Tibial nerve (tissue), 4 donors: ENCODE data around the gene CCDC40. TPM values are rescaled to one million over a fixed set of nuclear protein-coding genes. Genes with fewer than 3 reads are reported as not detected.

Experiments used
- DNase-seq, 2 donors: peaks; one replicate each; pipeline ENCODE4 v3.0.0-alpha.2; 2019; ENCODE audit warnings: low spot score in 2 of 2
- H3K27ac ChIP-seq, 4 donors: fragments of 200-600 bp; sonication (generic) in 3 of 4; one replicate each; pipeline ENCODE4 v1.5.1; 2017 to 2019; ENCODE audit warnings: mild to moderate bottlenecking in 1 of 4
- H3K27me3 ChIP-seq, 2 donors: fragments of 200-600 bp; sonication (generic) in 1 of 2; one replicate each; pipeline versions ENCODE4 v1.5.1 to v1.6.0; 2017 to 2019
- H3K36me3 ChIP-seq, 3 donors: fragments of 200-600 bp; sonication (generic); one replicate each; pipeline ENCODE4 v1.5.1; 2018 to 2019
- H3K4me1 ChIP-seq, 4 donors: fragments of 200-600 bp; sonication (generic) in 3 of 4; one replicate each; pipeline ENCODE4 v1.5.1; 2017 to 2019
- H3K4me3 ChIP-seq, 4 donors: fragments of 200-600 bp; sonication (generic) in 3 of 4; one replicate each; pipeline ENCODE4 v1.5.1; 2017 to 2019; ENCODE audit warnings: mild to moderate bottlenecking in 1 of 4, moderate library complexity in 1 of 4
- H3K9me3 ChIP-seq, 4 donors: fragments of 200-600 bp; sonication (generic) in 3 of 4; one replicate each; pipeline ENCODE4 v1.5.1; 2017 to 2019
- CTCF ChIP-seq, 5 experiments: fragments of 200-600 bp in 3 of 5; fragments of 450-650 bp in 2 of 5; sonication (generic) in 3 of 5; IDR thresholded peaks; one replicate each; pipeline ENCODE4 v1.5.1; 2016 to 2019; ENCODE audit warnings: antibody characterized with exemption in 5 of 5, mild to moderate bottlenecking in 3 of 5, moderate library complexity in 2 of 5
- EP300 ChIP-seq, 2 donors: sonication (generic); formaldehyde crosslinking; IDR thresholded peaks; one replicate each; pipeline ENCODE4 v1.6.1; 2017; ENCODE audit warnings: antibody characterized with exemption in 2 of 2, mild to moderate bottlenecking in 1 of 2
- POLR2A ChIP-seq, 2 donors: fragments of 450-650 bp; IDR thresholded peaks; one replicate each; pipeline ENCODE4 v1.6.1; 2017; ENCODE audit warnings: antibody characterized with exemption in 2 of 2, mild to moderate bottlenecking in 2 of 2, moderate library complexity in 2 of 2
- WGBS, 2 donors: methylation state at CpG; one replicate each; pipeline ENCODE4 v1.1.5; 2018; 5-methylcytosine and 5-hydroxymethylcytosine counted together
- total RNA-seq, 4 donors: library from RNA; depleted of rRNA; stranded (reverse); fragments of >200 nt; gene quantifications; one replicate each; pipeline ENCODE4 v1.1.0, GENCODE V29; 2016

Gene CCDC40
- total RNA-seq, 4 donors from 2014 or later, result 7.1 to 13.8 (median 12.0) TPM

- TF ChIP-seq EP300 (IDR thresholded peaks at IDR 0.05) (no peak), CTCF (IDR thresholded peaks at IDR 0.05) (no peak), POLR2A (IDR thresholded peaks at IDR 0.05) (no peak)
- Histone ChIP-seq H3K27me3 (no peaks in the 10 kb centered on the region), H3K4me3 (no peak overlapping the region), H3K27ac (no peak overlapping the region), H3K36me3 (peaks cover 0 to 69% (median 0%) of the 10 kb centered on the region in 3 donors), H3K4me1 (no peaks in the 10 kb centered on the region), H3K9me3 (peaks cover 0 to 6% (median 0%) of the 10 kb centered on the region in 4 donors)
- 85 to 89% methylated on average over 20 to 29 of the region's 31 CpGs for WGBS, 2 donors
- DNase-seq, result no peak
These were observed 81.3 kb downstream of the CCDC40 start for GRCh38 chr17:80117491-80118401.

GRCh38 chr17:80118601-80119270, 82.3 kb downstream of the CCDC40 start:
- Histone ChIP-seq H3K4me1 (no peaks in the 10 kb centered on the region), H3K27ac (no peak overlapping the region), H3K4me3 (no peak overlapping the region), H3K27me3 (no peaks in the 10 kb centered on the region), H3K36me3 (peaks cover 0 to 59% (median 0%) of the 10 kb centered on the region in 3 donors), H3K9me3 (peaks cover 0 to 6% (median 0%) of the 10 kb centered on the region in 4 donors)
- DNase-seq, result no peak
- TF ChIP-seq POLR2A (IDR thresholded peaks at IDR 0.05), result no peak
- WGBS, 2 donors, result 84 to 85% methylated on average over 29 to 33 of the region's 35 CpGs

- TF ChIP-seq POLR2A (IDR thresholded peaks at IDR 0.05) (no peak), EP300 (IDR thresholded peaks at IDR 0.05) (no peak), CTCF (IDR thresholded peaks at IDR 0.05) (no peak)
- Histone ChIP-seq H3K36me3 (peaks cover 0 to 55% (median 0%) of the 10 kb centered on the region in 3 donors), H3K27me3 (peaks cover 0 to 4% of the 10 kb centered on the region in 2 donors), H3K4me1 (no peaks in the 10 kb centered on the region), H3K27ac (no peak overlapping the region), H3K9me3 (peaks cover 0 to 6% (median 0%) of the 10 kb centered on the region in 4 donors), H3K4me3 (no peak overlapping the region)
- 87 to 97% methylated on average over 19 to 24 of the region's 24 CpGs for WGBS, 2 donors
- DNase-seq, result no peak
These were observed 82.9 kb downstream of the CCDC40 start for GRCh38 chr17:80119271-80119791.

- Histone ChIP-seq H3K27ac (no peak overlapping the region), H3K36me3 (peaks cover 0 to 50% (median 0%) of the 10 kb centered on the region in 3 donors), H3K9me3 (peaks cover 0 to 5% (median 0%) of the 10 kb centered on the region in 4 donors), H3K4me1 (no peaks in the 10 kb centered on the region), H3K27me3 (peaks cover 0 to 7% of the 10 kb centered on the region in 2 donors), H3K4me3 (no peak overlapping the region)
- no peak for DNase-seq
- TF ChIP-seq EP300 (IDR thresholded peaks at IDR 0.05) (no peak), POLR2A (IDR thresholded peaks at IDR 0.05) (no peak), CTCF (IDR thresholded peaks at IDR 0.05) (no peak)
- 82 to 83% methylated on average over 9 of the region's 9 CpGs for WGBS, 2 donors
These were observed 83.4 kb downstream of the CCDC40 start for GRCh38 chr17:80119839-80120238.

- Histone ChIP-seq H3K27ac (no peak overlapping the region), H3K9me3 (no peaks in the 10 kb centered on the region), H3K4me1 (no peaks in the 10 kb centered on the region), H3K36me3 (peaks cover 0 to 28% (median 0%) of the 10 kb centered on the region in 3 donors), H3K4me3 (no peak overlapping the region), H3K27me3 (peaks cover 0 to 7% of the 10 kb centered on the region in 2 donors)
- DNase-seq, result no peak
- 89 to 91% methylated on average over 12 to 17 of the region's 17 CpGs for WGBS, 2 donors
- TF ChIP-seq CTCF (IDR thresholded peaks at IDR 0.05) (no peak), POLR2A (IDR thresholded peaks at IDR 0.05) (no peak), EP300 (IDR thresholded peaks at IDR 0.05) (no peak)
These were observed 85.7 kb downstream of the CCDC40 start for GRCh38 chr17:80122026-80122575.
